ENCODE measurements around the gene UBR7. TPM values are rescaled to one million over a fixed set of nuclear protein-coding genes. Genes with fewer than 3 reads are reported as not detected.
A peak's percentile ranks its signal among the peaks of the same experiment; 100 is the strongest.

Gene UBR7
- total RNA-seq, 1 donor from 2014 or later, result 19.5 TPM

GRCh38 chr14:93183596-93184317 lies 23.3 kb upstream of the UBR7 start:
- H3K9me3 Mint-ChIP-seq, result no peaks in the 10 kb centered on the region
- TF ChIP-seq, protein P1, sequence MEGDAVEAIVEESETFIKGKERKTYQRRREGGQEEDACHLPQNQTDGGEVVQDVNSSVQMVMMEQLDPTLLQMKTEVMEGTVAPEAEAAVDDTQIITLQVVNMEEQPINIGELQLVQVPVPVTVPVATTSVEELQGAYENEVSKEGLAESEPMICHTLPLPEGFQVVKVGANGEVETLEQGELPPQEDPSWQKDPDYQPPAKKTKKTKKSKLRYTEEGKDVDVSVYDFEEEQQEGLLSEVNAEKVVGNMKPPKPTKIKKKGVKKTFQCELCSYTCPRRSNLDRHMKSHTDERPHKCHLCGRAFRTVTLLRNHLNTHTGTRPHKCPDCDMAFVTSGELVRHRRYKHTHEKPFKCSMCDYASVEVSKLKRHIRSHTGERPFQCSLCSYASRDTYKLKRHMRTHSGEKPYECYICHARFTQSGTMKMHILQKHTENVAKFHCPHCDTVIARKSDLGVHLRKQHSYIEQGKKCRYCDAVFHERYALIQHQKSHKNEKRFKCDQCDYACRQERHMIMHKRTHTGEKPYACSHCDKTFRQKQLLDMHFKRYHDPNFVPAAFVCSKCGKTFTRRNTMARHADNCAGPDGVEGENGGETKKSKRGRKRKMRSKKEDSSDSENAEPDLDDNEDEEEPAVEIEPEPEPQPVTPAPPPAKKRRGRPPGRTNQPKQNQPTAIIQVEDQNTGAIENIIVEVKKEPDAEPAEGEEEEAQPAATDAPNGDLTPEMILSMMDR (IDR thresholded peaks at IDR 0.05), result no peak
- ATAC-seq (ENCODE audit: low read depth) (no peak), DNase-seq (no peak)
- H3K4me3 Mint-ChIP-seq, result peak overlapping the region; percentile 83
- CTCF ChIA-PET, result interaction anchor here (1.4 to 3.0 kb wide), 3 partner anchors 23 to 232 kb away, joined by 4 to 16 read pairs (median 8); partner anchors contain the start of genes GON7 and UBR7
- intact Hi-C loops (cut with micrococcal nuclease), result loop anchor here (1.0 to 10.0 kb wide), 3 partner anchors 68 to 1079 kb away; partner anchors contain the start of genes ATXN3 and ITPK1
- peaks cover 24% of the 10 kb centered on the region for H3K4me1 Mint-ChIP-seq
- POLR2A ChIA-PET, result interaction anchor here (1.6 to 3.7 kb wide), 3 partner anchors 8 to 69 kb away, joined by 3 to 38 read pairs (median 24); partner anchors contain the start of genes GON7, ITPK1 and UBR7
- peaks cover 30% of the 10 kb centered on the region for H3K36me3 Mint-ChIP-seq (ENCODE audit: low read depth)
- H3K27ac Mint-ChIP-seq, result peak overlapping the region; percentile 77
- H3K27me3 Mint-ChIP-seq, result no peaks in the 10 kb centered on the region

GRCh38 chr14:93184391-93185348 lies 22.4 kb upstream of the UBR7 start, which contains the start of the genes LYSET and MOAP1:
LYSET (plus strand) TSS chr14:93185317; CDS start chr14:93185406, 89 bp downstream.
MOAP1 (minus strand) TSS chr14:93184897; CDS start chr14:93184242, 655 bp downstream.
- intact Hi-C loops (cut with micrococcal nuclease), result loop anchor here (1.0 to 10.0 kb wide), 5 partner anchors 23 to 1080 kb away; partner anchors contain the start of genes ATXN3, GOLGA5, GON7 and ITPK1
- H3K4me1 Mint-ChIP-seq, result peaks cover 24% of the 10 kb centered on the region
- H3K4me3 Mint-ChIP-seq, result peak within 1 kb of the TSS; percentile 92

DNA sequence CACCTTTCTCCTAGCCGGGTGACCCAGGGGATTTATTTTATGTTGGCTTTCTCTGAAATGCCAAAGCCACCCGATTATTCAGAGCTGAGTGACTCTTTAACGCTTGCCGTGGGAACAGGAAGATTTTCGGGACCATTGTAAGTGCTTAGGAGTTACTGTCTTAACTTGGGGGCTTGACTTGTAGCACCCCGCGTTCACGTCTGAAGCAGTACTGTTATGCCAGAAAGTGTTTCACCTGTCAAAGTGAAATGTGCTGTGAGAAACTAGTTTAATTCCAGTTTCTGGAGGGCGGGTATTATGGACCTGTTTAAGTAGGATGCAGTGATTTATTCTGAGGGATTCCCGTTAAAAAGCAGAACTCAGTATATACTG lies 21.7 kb upstream of the UBR7 start:
- intact Hi-C loops (cut with micrococcal nuclease), result loop anchor here (1.0 to 10.0 kb wide), 3 partner anchors 22 to 1081 kb away; partner anchors contain the start of genes ATXN3, GOLGA5, GON7 and UBR7
- H3K4me1 Mint-ChIP-seq, result peaks cover 24% of the 10 kb centered on the region
- POLR2A ChIA-PET, result interaction anchor here (0.6 to 3.7 kb wide), 12 partner anchors 9 to 1145 kb away, joined by 3 to 38 read pairs (median 3); partner anchors contain the start of genes CPSF2, DDX24, GON7 and IFI27L1
- DNase-seq (no peak), ATAC-seq (ENCODE audit: low read depth) (peak; percentile 1)
- CTCF ChIA-PET, result interaction anchor here (0.5 to 3.0 kb wide), 6 partner anchors 14 to 434 kb away, joined by 3 to 16 read pairs (median 4); partner anchors contain the start of genes GON7, ITPK1 and UBR7
- peak overlapping the region; percentile 92 for H3K4me3 Mint-ChIP-seq
- peaks cover 38% of the 10 kb centered on the region for H3K36me3 Mint-ChIP-seq (ENCODE audit: low read depth)
- no peaks in the 10 kb centered on the region for H3K9me3 Mint-ChIP-seq
- TF ChIP-seq, protein P1 (IDR thresholded peaks at IDR 0.05), result no peak
- H3K27me3 Mint-ChIP-seq, result no peaks in the 10 kb centered on the region
- H3K27ac Mint-ChIP-seq, result peak overlapping the region; percentile 93

More at GRCh38 chr14:93184391-93185348, 22.4 kb upstream of the UBR7 start, which contains the start of the genes LYSET and MOAP1:
- no peaks in the 10 kb centered on the region for H3K27me3 Mint-ChIP-seq
- H3K36me3 Mint-ChIP-seq (ENCODE audit: low read depth), result peaks cover 36% of the 10 kb centered on the region
- peak; percentile 81 for DNase-seq
- ChIA-PET POLR2A (interaction anchor here (0.6 to 3.7 kb wide), 12 partner anchors 9 to 1145 kb away, joined by 3 to 38 read pairs (median 3); partner anchors contain the start of genes CPSF2, DDX24, GON7 and IFI27L1), CTCF (interaction anchor here (0.5 to 3.0 kb wide), 7 partner anchors 15 to 435 kb away, joined by 3 to 16 read pairs (median 4); partner anchors contain the start of genes GON7, ITPK1 and UBR7)
- H3K27ac Mint-ChIP-seq, result peak within 1 kb of the TSS; percentile 93
- H3K9me3 Mint-ChIP-seq, result no peaks in the 10 kb centered on the region
- peak; percentile 83 for ATAC-seq (ENCODE audit: low read depth)
- TF ChIP-seq, protein P1 (IDR thresholded peaks at IDR 0.05), result no peak

DNA sequence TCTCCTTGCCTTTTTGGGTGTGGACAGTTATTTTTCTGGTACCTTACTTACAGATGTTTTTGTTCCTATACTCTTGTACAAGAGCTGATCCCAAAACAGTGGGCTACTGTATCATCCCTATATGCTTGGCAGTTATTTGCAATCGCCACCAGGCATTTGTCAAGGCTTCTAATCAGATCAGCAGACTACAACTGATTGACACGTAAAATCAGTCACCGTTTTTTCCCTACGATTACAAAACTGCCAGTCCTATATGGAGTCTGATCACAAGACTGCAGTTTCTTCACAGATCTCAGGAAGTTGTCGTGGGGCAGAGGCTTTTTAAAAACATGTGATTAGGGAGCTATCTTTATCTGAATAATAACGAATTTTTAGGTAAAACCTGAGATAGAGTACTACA lies 20.6 kb upstream of the UBR7 start:
- H3K27me3 Mint-ChIP-seq, result no peaks in the 10 kb centered on the region
- H3K9me3 Mint-ChIP-seq, result no peaks in the 10 kb centered on the region
- no peak for ATAC-seq (ENCODE audit: low read depth)
- ChIA-PET CTCF (interaction anchor here (1.2 to 1.4 kb wide), 2 partner anchors 17 to 73 kb away, joined by 3 to 4 read pairs; no protein-coding TSS in a partner anchor), POLR2A (no interaction called here)
- peak overlapping the region; percentile 56 for H3K27ac Mint-ChIP-seq
- intact Hi-C loops (cut with micrococcal nuclease), result loop anchor here (10.0 kb wide), 1 partner anchor 1082 kb away; the partner anchor contains the start of gene ATXN3
- TF ChIP-seq, protein P1 (IDR thresholded peaks at IDR 0.05), result no peak
- no peak for DNase-seq
- H3K4me1 Mint-ChIP-seq, result peaks cover 24% of the 10 kb centered on the region
- peaks cover 39% of the 10 kb centered on the region for H3K36me3 Mint-ChIP-seq (ENCODE audit: low read depth)
- peak overlapping the region; percentile 62 for H3K4me3 Mint-ChIP-seq

Measured in activated B cell treated with CpG ODN at 0.5 μM for 24 hours (primary cell).